HepG2 (cell line): ENCODE measurements around the gene RNF8. TPM values are rescaled to one million over a fixed set of nuclear protein-coding genes. Genes with fewer than 3 reads are reported as not detected.

ENCODE experiments used
- HES4 ChIP-seq: sonication (generic); formaldehyde crosslinking; IDR thresholded peaks from 2 replicates; pipeline ENCODE4 v1.9.0; 2021; ENCODE audit warnings: mild to moderate bottlenecking, missing genetic modification reagents, borderline replicate concordance
- HNRNPK ChIP-seq: fragments of 200-400 bp; formaldehyde crosslinking; IDR thresholded peaks from 2 replicates; pipeline ENCODE4 v1.6.1; 2018; ENCODE audit warnings: low read length, low read depth, moderate library complexity, mild to moderate bottlenecking; ENCODE audit not compliant: poor library complexity, severe bottlenecking
- KDM2A ChIP-seq: sonication (generic); formaldehyde crosslinking; IDR thresholded peaks from 2 replicates; pipeline ENCODE4 v1.4.0; 2020; ENCODE audit warnings: low read depth, missing genetic modification reagents, borderline replicate concordance
- KLF13 ChIP-seq: sonication (generic); formaldehyde crosslinking; IDR thresholded peaks from 2 replicates; pipeline ENCODE4 v1.4.0; 2020; ENCODE audit warnings: mild to moderate bottlenecking, missing genetic modification reagents
- MED1 ChIP-seq: sonication (generic); formaldehyde crosslinking; IDR thresholded peaks from 2 replicates; pipeline ENCODE4 v1.4.0; 2020; ENCODE audit warnings: missing genetic modification reagents
- NBN ChIP-seq: fragments of 450-650 bp; conservative IDR thresholded peaks from 2 replicates; pipeline ENCODE4 v1.6.1; 2017
- RARA ChIP-seq: IDR thresholded peaks from 2 replicates; pipeline ENCODE4 v1.6.1; 2016; ENCODE audit warnings: missing genetic modification reagents, missing compliant biosample characterization
- SMARCE1 ChIP-seq: fragments of 450-650 bp; IDR thresholded peaks from 2 replicates; pipeline ENCODE4 v1.6.1; 2017; ENCODE audit warnings: borderline replicate concordance
- ZBTB49 ChIP-seq: sonication (generic); formaldehyde crosslinking; IDR thresholded peaks from 2 replicates; pipeline ENCODE4 v1.4.0; 2020; ENCODE audit warnings: missing genetic modification reagents, borderline replicate concordance
- ZFP82 ChIP-seq: sonication (generic); formaldehyde crosslinking; IDR thresholded peaks from 2 replicates; pipeline ENCODE4 v1.5.1; 2020; ENCODE audit warnings: mild to moderate bottlenecking, missing genetic modification reagents, borderline replicate concordance
- ZNF136 ChIP-seq: sonication (generic); formaldehyde crosslinking; IDR thresholded peaks from 2 replicates; pipeline ENCODE4 v1.8.1; 2022; ENCODE audit warnings: low read depth, mild to moderate bottlenecking, moderate library complexity, missing genetic modification reagents
- ZNF280B ChIP-seq: sonication (generic); formaldehyde crosslinking; IDR thresholded peaks from 2 replicates; pipeline ENCODE4 v1.5.0; 2020; ENCODE audit warnings: missing genetic modification reagents, mild to moderate bottlenecking, borderline replicate concordance
- ZNF432 ChIP-seq: sonication (generic); formaldehyde crosslinking; IDR thresholded peaks from 2 replicates; pipeline ENCODE4 v1.5.0; 2020; ENCODE audit warnings: missing genetic modification reagents, mild to moderate bottlenecking, borderline replicate concordance
- ZNF646 ChIP-seq: sonication (generic); formaldehyde crosslinking; IDR thresholded peaks from 2 replicates; pipeline ENCODE4 v1.9.0; 2021; ENCODE audit warnings: mild to moderate bottlenecking, missing genetic modification reagents
- ZNF770 ChIP-seq: sonication (generic); formaldehyde crosslinking; IDR thresholded peaks from 2 replicates; pipeline ENCODE4 v1.5.0; 2020; ENCODE audit warnings: mild to moderate bottlenecking, missing genetic modification reagents
- polyA plus RNA-seq, 8 experiments: library from polyadenylated mRNA; depleted of rRNA in 3 of 8; stranded (reverse) in 7 of 8; unstranded in 1 of 8; fragments of >200 nt; fragmentation: Illumina TruSeq in 4 of 8; extraction: Trizol in 4 of 8; gene quantifications; 2 replicates each; pipeline versions ENCODE4 v1.2.1 to v1.2.3, GENCODE V29; 2011 to 2016; ENCODE audit warnings: low read depth in 4 of 8, missing spikeins in 1 of 8, mixed read lengths in 1 of 8; ENCODE audit not compliant: insufficient read depth in 1 of 8
- total RNA-seq, 5 experiments: library from RNA; depleted of rRNA; stranded (reverse); fragments of >200 nt; fragmentation: Illumina TruSeq; extraction: Trizol; gene quantifications; 2 replicates each; pipeline ENCODE4 v1.2.3, GENCODE V29; 2016; ENCODE audit warnings: low read depth in 1 of 5

The RNF8 gene
- total and polyA plus RNA-seq, 2 of the 13 experiments (the other 11 are each of a cell fraction or from before 2014, with no cell fraction given) = 21.8 to 47.6 TPM

- TF ChIP-seq RARA (CRISPR knock-in tag) = no peak
- TF ChIP-seq KDM2A (CRISPR knock-in tag) = no peak
- TF ChIP-seq HNRNPK = no peak
- no peak for TF ChIP-seq MED1 (CRISPR knock-in tag)
- TF ChIP-seq NBN = no peak
- TF ChIP-seq ZNF280B = no peak
- no peak for TF ChIP-seq ZNF770 (CRISPR knock-in tag)
- TF ChIP-seq HES4 (CRISPR knock-in tag) = no peak
- no peak for TF ChIP-seq ZNF432 (CRISPR knock-in tag)
- no peak for TF ChIP-seq KLF13
- no peak for TF ChIP-seq ZFP82 (CRISPR knock-in tag)
- TF ChIP-seq ZNF646 (CRISPR knock-in tag) = no peak
- TF ChIP-seq SMARCE1 = no peak
- TF ChIP-seq ZNF136 (CRISPR knock-in tag) = no peak
- TF ChIP-seq ZBTB49 (CRISPR knock-in tag) = no peak
These were observed 45.5 kb upstream of the RNF8 start (continued) for GRCh38 chr6:37308069-37308815.
